ENCODE results near the gene SELENOH.
A peak's percentile ranks its signal among the peaks of the same experiment; 100 is the strongest.

Gene SELENOH

GRCh38 chr11:57751176-57751575, 9.9 kb downstream of the SELENOH start:
- no peak for DNase-seq

GRCh38 chr11:57751676-57752253, 10.5 kb downstream of the SELENOH start, which contains the start of gene BTBD18:
BTBD18 (minus strand) TSS chr11:57751819; CDS start chr11:57751188, 631 bp downstream.
- no peak for DNase-seq

- no peak for DNase-seq
Observed at GRCh38 chr11:57752954-57753353, 11.7 kb downstream of the SELENOH start.

- no peak for DNase-seq
Observed at GRCh38 chr11:57758174-57758573, 16.9 kb downstream of the SELENOH start.

- peak; percentile 95 for DNase-seq
Observed at GRCh38 chr11:57761301-57762234, 20.3 kb downstream of the SELENOH start, which contains the start of gene CTNND1. CTNND1 (plus strand) TSS chr11:57761802; CDS start chr11:57791479, 29,677 bp downstream.

GRCh38 chr11:57762235-57762861, 21.1 kb downstream of the SELENOH start:
- DNase-seq: no peak

- no peak for DNase-seq
Observed at GRCh38 chr11:57763568-57763967, 22.3 kb downstream of the SELENOH start.

- DNase-seq: no peak
Observed at GRCh38 chr11:57764021-57764420, 22.7 kb downstream of the SELENOH start.

- no peak for DNase-seq
Observed at GRCh38 chr11:57764566-57764965, 23.3 kb downstream of the SELENOH start.

- DNase-seq: no peak
Observed at GRCh38 chr11:57764972-57765371, 23.7 kb downstream of the SELENOH start.

GRCh38 chr11:57770793-57771192, 29.5 kb downstream of the SELENOH start:
- DNase-seq: no peak

- no peak for DNase-seq
Observed at GRCh38 chr11:57771365-57771764, 30.1 kb downstream of the SELENOH start.

- DNase-seq: no peak
Observed at GRCh38 chr11:57772562-57772961, 31.3 kb downstream of the SELENOH start.

GRCh38 chr11:57773026-57773598, 31.8 kb downstream of the SELENOH start:
- DNase-seq: no peak

GRCh38 chr11:57775491-57775890, 34.2 kb downstream of the SELENOH start:
- DNase-seq: no peak

- no peak for DNase-seq
Observed at GRCh38 chr11:57776031-57776521, 34.8 kb downstream of the SELENOH start.

GRCh38 chr11:57776577-57777210, 35.4 kb downstream of the SELENOH start:
- DNase-seq: no peak

- no peak for DNase-seq
Observed at GRCh38 chr11:57777969-57778317, 36.7 kb downstream of the SELENOH start.

GRCh38 chr11:57778318-57779037, 37.2 kb downstream of the SELENOH start:
- peak; percentile 81 for DNase-seq

- no peak for DNase-seq
Observed at GRCh38 chr11:57779276-57779675, 38.0 kb downstream of the SELENOH start.

GRCh38 chr11:57781529-57781943, 40.2 kb downstream of the SELENOH start:
- no peak for DNase-seq

- no peak for DNase-seq
Observed at GRCh38 chr11:57785072-57785471, 43.8 kb downstream of the SELENOH start.
